HG02885 (cell line): ENCODE data around the gene LRRK1.

Experiments used
- ATAC-seq: cut with Tn5 transposase; IDR thresholded peaks from one replicate; pipeline ENCODE4 v1.9.1; 2021; ENCODE audit warnings: mild to moderate bottlenecking; ENCODE audit not compliant: unreplicated experiment, poor library complexity

Gene LRRK1

DNA sequence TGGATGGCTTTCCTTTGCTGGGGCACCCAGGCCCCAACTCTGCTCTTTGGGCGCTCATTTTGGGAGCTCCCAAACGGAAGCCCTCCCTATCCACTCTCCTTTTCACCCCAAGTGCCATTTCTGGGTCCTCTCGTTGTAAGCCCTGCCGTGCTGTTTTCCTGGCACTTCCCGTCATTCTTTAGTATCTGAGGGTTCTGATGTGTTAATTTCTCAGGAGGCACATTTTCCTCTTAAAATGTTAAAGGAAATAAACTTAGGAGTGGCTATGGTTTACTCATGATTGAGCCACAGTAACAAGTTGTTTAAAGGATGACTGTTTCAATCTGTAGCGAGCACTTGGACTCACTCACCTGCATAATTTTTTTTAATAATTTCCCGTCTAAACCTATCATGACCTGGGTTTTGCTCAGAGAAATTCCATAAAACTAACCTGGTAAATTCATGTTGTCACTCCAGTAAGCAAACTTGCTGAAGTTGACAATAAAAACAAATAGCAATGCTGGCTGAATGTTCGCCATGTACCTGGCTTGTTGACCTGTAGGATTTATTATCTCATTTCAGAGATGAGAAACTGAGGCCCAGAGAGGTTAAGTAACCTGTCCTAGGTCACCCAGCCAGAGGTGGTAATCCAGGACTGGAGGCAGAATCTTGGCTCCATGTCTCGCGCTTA, 29.0 kb upstream of the LRRK1 start:
- no peak for ATAC-seq

DNA sequence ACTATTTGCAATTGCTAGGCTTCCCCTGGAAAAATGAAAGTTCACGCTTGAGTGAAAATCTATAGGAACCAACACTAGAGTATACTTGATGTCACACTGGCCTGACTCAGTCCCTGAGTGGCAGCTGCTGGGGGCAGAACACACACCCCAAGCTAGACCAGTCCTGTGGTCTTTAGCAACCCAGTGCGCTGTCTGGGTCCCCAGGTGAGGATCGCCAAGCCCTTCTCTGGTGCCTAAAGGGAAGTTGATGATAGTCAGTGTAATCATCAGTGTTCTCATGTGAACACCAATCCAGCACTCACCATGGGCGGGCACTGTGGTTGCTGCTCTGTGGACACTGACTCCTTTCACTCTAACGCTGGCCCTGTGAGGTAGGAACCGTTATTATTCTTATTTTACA, 28.3 kb upstream of the LRRK1 start:
- ATAC-seq: no peak

DNA sequence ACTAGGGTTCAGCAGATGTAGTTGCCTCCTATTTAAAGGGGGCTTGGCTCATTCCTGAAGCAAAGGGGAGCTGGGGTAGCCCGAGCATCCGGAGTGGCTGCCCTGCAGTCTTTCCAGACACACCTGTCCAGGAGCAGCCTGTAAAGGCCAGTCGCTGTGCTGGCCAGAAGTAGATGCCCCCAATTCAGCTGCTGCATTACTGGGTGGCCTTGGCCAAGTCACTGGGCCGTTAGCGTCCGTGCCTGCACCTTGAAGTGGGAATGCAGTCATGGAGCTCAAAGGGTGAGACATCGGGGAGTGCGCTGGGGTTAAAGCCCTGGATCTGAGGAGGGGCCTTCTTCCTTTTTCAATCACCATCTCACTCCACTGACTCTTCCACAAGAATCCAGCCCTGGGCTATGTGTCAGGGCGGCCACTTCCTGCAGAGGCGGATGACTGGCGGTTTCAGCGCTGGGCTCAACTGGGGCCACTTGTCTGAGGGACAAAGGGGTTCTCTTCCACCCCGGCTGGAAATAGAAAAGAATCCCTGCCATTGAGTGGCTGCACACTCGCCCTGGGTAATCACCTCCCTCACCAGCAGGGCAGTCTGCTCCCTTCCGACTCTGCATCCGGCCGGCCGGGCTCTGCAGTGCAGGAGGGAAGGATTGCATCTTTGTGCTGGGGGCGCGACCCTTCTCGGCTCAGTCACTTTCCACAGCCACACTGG, 27.7 kb upstream of the LRRK1 start:
- no peak for ATAC-seq

DNA sequence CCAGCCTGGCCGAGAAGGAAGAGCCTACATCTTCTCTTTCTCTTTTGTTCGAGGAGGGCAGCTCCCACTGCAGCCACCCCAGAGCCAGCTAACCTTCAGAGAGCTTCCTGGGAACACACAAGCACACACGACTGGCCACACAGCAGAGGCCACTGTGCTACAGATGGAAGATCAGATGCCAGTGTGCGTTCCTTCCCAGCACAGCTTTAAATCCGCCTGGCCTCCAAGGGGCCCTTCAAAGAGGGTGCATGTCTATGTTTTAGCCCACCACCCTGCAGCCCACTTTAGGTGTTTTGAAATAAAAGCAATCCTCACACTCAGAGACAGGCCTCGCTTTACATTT, 27.2 kb upstream of the LRRK1 start:
- no peak for ATAC-seq

DNA sequence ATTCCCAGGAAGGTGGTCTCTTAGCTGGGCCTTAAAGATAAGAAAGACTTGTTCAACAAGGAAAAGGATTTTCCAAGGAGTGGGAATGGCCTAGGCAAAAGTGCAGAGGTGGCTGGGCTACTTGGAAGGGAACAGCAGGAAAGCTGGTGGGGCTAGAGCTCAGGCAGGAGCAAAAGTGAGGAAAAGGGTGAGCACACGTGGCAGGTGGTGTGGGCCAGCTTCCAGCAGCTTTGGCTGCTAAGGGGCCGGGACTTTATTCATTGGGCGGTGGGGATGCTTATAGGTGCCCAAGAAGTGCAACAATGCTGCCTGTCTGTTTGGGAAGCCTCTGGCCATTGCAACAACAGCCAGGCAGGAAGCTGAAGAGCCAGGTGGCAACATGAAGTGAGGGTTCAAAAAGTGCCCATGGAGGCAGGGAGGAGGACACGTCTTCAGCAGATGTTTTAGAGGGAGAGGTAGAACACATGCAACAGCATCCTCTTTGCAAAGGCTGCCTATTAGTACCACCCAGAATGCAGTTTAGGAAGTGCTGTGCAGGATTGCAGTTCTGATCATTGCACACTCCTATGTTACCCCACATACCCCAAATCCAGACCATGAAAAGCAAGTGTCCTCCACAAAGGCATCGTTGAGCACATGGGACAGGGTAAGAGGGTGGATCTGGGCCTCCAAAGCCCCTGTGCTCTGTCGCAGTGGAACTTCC, 25.7 kb upstream of the LRRK1 start:
- no peak for ATAC-seq

DNA sequence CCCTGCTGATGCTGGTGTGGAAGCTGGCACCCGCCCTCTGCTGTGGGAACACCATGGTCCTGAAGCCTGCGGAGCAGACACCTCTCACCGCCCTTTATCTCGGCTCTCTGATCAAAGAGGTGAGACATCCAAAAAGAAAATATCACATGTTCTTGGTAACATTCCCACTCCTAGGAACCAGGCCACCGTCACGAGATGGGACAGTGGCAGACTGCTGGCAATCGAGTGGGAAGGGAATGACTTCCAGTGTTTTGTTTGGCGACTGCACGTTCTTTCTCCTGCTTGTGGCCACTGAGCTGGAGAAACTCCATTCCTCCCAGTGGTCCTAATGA, 25.2 kb upstream of the LRRK1 start:
- ATAC-seq: no peak

DNA sequence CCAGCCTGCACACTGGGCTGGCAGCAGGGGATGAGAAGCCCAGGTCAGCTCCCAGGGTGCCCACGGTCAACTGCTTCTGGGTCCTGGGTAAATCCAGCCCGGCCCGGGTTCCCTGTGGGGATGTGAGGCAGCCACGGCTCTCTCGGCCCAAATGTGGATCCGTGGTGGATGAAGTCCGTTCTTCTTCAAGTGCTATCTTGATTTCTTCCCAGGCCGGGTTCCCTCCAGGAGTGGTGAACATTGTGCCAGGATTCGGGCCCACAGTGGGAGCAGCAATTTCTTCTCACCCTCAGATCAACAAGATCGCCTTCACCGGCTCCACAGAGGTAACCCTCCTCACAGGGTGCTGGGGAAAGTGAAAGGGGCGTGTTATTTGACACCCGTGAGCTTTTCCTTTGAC, 23.4 kb upstream of the LRRK1 start:
- ATAC-seq: no peak

DNA sequence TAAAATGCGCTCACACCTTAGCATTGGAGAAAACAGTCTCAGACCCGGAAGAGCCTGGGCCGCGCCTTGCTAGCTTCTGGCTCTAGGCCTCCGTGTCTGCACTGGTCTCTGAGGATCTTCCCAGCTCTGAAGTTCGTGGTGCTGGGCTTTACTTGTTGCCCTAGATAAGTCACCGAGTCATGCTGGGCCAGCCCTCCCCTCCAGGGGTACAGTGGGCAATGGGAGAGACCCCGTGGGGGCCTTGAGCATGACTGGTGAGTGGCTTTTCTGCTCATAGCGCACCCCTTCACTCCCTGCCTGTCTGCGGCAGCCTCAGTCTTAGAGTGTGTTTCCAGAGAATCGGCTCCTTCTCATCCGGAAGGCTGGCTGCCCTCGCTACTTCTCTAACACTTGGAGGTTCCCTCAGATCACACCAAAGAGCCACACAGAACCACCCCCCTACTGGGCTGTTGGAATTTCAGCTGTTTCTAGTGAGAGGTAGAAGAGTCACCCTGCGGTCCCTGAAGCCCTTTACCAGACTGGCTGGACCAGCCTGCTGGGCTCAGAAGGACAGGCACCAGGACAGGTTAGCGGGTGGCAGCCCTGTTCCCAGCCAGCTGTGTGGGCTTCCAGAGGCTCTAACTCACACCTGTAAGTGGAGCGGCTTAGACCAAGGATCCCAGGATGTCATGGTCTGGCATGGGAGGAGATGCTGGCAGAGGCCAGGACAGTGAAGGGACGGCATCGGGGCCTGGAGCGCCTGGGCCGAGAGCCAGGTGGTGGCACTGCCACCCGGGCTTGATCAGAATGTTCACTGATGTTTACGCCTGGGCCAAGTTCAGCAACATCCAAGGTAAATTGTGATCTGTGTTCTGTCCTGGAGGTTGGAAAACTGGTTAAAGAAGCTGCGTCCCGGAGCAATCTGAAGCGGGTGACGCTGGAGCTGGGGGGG, 21.7 kb upstream of the LRRK1 start:
- no peak for ATAC-seq

DNA sequence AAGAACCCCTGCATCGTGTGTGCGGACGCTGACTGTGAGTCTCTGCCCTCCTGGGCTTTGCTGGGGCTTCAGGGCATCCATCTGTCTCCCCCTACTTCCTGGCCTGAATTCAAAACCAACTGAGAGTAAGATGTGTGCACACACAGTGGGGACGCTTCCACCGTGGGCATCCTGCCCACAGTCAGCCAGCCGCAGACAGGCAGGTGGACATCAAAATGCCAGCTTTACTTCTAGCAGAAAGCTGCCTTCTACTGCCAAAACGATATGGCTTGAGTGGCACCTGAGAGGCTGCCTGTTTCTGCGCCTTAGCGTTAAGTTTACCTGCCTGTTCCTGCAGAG, 21.0 kb upstream of the LRRK1 start:
- no peak for ATAC-seq

DNA sequence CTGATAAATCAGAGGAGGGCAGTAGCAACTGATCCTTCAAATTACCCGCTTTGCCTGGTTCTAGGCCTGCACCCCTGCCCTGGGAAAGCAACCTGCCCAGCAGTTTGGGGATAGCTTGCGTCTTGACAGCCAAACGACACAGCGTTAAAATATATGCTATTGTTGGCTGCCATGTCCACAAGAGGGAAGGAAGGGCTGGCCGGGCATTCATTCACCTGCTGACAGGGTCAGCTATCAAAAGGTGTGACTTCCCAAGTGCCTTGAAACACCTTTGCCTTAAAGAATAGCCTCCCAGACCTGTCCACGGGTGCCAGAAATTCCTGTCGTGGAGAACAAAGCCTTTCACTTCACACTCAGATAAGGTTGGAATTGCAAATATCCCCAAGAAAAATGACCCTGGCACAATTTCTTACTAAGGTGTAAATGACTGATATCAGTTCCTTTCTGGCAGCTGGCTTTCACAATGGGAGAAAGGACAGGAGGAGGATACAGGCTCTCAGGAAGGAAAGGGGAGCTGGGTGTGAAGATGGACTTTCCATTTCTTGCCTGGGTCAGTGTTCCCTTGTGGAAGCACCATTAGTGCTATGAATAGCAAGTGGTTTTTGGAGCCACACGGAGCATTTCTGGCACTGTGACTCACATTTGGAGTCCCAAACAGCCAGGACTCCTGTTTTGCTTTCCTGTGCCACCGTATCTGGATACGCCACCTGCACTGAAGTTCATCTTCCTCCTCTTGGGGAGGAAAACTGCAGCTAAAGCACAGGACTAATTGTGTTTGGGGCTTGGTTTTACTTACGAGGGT, 20.3 kb upstream of the LRRK1 start:
- ATAC-seq: no peak

DNA sequence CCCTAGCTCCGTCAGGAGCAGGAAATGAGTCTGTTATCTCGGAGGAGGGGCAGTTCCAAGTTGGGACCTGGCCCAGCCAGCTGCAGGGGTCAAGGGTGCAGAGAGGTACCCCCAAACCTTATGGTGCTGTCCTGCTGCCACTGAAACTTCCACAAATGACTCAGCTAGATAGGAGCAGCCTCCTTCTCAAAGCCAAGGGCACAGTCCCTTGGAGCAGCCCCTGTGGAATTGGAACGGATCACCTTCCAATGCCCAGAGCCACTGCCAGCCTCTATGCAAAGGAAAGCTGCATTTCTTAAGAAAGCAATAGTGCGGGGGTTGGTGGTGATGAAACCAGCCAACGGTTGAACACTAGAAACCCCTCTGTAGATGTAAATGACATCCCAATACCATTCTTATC, 19.6 kb upstream of the LRRK1 start:
- no peak for ATAC-seq

DNA sequence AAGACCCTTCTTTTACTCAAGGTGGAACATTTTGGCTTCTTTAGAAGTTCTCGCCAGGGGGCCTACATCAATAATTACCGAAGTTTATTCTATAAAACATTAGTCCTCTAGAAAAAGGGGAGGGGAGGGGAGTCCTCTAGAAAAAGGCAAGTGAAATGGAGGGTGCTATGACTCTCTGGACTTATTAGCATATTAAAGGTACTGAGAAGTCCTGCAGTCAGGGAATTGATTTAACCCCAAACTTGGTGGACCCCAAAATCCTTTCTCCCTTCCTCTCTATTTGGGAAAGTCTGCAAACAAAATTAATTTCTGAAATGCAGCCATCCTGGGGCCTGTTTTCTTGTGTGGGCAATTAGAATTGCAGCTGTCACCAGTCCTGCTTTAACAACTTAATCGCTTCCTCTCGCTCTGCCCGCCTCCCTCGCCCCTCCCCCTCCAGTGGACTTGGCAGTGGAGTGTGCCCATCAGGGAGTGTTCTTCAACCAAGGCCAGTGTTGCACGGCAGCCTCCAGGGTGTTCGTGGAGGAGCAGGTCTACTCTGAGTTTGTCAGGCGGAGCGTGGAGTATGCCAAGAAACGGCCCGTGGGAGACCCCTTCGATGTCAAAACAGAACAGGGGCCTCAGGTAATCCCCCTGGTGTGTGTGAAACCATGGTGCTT, 18.9 kb upstream of the LRRK1 start:
- ATAC-seq: no peak

DNA sequence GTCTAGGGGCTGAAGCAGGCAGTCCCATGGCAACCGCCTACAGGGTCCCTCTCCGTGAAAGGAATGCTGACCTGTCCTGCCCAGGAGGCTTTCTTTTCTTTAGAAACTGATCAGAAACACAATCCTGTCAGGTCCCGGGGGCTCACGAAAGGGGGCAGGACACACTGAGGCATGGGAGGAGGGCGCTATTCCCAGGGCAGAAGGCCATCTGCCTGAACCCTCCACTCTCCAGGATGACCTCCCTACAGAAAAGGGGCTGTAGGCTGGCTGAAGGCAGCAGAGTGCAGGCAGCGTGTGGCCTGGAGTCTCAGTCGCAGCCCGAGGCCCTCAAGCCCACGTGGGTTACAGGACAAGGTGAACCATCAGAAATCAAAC, 18.4 kb upstream of the LRRK1 start:
- no peak for ATAC-seq

DNA sequence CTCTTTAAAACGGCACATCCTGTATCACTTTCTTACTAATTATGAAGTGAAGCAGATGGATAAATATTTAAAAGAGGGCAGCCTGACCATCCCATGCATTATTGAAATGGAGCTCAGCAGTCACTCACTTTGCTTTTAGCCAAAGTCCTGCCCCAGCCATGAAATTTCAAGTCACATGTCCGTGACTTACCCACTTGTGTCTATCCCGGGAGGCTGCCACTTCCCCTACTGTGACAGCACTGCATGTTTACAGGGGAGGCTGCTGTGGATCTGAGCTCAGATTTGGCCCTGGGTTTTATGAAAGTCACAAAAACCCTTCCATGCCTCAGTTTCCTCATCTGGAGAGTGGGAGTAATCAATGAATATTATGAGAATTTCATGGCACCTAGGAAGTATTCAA, 17.9 kb upstream of the LRRK1 start:
- ATAC-seq: no peak

DNA sequence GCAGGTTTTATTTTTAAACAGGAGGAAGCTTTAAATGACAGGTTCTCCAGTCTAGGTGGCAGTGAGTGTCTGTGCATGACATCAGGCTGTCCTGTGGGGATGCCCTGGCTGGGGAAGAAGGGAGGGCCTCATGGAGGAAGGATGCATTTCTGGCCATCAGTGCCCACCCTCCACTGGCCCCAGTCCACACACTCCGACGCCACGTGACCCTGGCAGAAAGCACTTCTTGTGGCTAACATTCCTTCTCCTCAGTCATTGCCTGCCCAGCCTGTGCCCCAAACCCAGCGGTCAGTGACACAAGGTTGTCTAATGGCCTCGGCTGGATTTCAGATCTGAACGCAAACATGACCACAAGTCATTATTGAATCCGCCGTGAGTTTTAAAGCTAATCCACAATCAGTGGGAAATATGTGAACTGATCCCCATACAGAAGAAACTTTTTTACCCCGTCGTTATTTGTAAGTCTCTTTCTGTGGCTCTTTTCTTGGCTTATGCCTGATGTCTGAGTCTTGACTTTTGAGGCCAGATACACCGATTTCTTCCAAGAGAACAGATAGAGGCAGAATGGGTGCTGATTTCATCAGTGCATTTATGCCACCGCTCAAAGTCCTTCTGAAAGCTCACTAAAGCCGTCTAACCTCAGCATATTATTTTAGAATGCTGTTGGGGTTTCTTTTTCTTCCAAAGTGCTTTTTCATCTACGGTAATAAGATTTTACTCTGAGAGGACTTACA, 17.3 kb upstream of the LRRK1 start:
- no peak for ATAC-seq

DNA sequence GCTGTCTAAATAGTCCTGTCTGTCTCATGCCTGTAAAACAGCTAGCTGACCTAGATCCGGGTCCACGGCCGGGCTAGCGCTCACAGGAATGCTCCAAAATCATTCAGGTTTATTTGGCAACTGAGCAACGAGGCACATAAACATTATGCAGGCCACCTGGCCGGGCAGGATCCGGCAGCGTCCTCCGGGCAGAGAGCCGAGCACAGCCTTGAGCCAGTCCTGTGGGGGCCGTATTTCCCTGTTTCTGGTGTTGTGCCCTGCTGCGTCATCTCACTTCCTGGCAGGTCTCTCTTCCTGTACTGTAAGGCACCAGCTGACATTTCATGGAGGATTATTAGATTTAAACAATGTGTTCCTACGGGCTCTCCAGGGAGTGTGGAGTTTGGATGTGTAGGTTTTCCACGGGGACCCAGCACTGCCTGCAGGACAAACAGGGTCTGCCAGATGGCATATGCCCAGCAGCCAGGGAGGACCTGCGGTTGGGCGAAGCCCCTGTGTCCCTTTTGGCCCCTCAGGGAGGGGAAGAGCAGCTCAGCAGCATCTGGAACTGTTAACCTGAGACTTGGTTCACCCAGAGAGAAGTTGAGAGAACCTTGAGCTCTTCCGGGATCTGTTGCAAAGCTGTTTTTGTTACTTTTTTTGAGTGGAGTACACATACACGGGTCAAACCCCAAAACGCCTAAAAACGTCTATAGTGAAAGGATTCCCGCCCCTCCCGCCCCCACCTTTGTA, 16.6 kb upstream of the LRRK1 start:
- no peak for ATAC-seq

DNA sequence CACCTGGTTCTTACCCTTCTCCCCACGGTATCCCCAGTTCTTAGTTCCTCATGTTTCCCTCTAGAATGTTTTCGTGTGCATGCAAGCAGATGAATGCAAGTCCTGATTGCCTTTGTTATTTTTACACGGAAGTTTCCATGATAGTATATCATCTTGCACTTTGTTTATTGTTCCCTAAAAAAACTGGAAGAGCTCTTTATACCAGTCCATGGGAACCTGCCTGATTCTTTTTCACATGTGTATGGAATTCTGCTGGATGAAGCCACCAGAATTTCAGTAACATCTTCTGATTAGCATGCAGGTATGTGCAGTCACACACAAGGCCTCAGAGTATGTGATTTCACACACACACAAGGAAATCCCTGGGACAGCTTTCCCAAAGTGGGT, 16.0 kb upstream of the LRRK1 start:
- no peak for ATAC-seq

DNA sequence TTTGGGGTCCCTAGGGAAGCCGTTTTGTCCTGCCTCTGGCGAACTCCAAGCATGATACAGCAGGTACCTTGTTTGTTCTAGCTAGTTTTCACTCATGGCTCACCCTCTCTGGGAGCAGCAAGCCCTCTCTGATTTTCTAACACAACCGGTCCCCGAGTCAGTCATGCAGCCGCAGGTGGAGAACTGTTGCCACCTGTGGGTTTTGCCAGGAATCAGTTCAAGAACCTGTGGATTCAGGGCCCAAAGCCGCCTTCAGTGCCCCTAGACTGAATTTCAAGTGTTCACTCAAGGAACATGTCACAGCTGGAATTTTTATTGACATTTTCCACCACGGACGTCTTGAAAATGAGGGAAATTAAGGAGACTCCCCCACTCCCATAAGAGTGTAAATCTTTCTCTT, 13.3 kb upstream of the LRRK1 start:
- no peak for ATAC-seq

DNA sequence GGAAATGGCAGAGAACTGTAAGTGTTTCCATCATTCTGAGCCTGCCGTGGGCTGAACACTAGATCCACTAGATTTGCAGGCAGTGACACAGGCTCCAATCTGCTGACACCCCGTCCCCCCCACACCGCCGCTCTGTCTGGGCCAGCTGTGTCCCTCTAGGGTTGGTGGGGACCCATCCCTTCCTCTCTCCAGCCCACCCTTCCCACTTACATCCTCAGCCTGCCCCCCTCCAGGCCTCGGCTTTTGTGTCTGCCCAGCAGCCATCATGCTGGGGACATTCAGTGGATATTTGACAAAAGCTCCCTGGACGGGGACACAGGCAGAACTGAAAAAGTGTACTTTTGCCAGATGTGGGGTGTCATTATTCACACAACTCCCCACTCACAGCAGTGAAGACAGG, 10.7 kb upstream of the LRRK1 start:
- ATAC-seq: no peak
